PC-9 (cell line): ENCODE data around the gene CAMKMT. TPM values are rescaled to one million over a fixed set of nuclear protein-coding genes. Genes with fewer than 3 reads are reported as not detected.

Experiments used
- BruUV-seq: library from RNA; stranded (reverse); fragments of 400-500 nt; replicated peaks from 2 replicates; lab custom pipeline; 2021; lab: Mats Ljungman, UMichigan
- CTCF ChIA-PET: fragments of 300-600 bp; sonication (Branson Sonifier 250); formaldehyde crosslinking; loops from one replicate; lab custom pipeline; 2022; ENCODE audit warnings: antibody characterized with exemption; lab: Charles Lee
- POLR2A ChIA-PET: fragments of 300-600 bp; sonication (Branson Sonifier 250); formaldehyde crosslinking; loops from one replicate; lab custom pipeline; 2022; ENCODE audit warnings: antibody characterized with exemption; ENCODE audit not compliant: unreplicated experiment; lab: Charles Lee
- DNase-seq, 2 experiments: peaks; one replicate each; pipeline versions ENCODE4 v3.0.0 to v3.0.0-alpha.2; 2015 to 2022; ENCODE audit warnings: mixed read lengths in 1 of 2
- H2AFZ ChIP-seq: fragments of 200-600 bp; sonication (generic); 2 replicates; pipeline ENCODE4 v1.8.1; 2017; ENCODE audit warnings: antibody characterized with exemption
- H3F3A ChIP-seq: fragments of 200-600 bp; sonication (generic); 2 replicates; pipeline ENCODE4 v1.8.1; 2017; ENCODE audit warnings: antibody characterized with exemption, mild to moderate bottlenecking, low read depth; ENCODE audit not compliant: insufficient read depth
- H3K27ac ChIP-seq: fragments of 200-600 bp; sonication (generic); 2 replicates; pipeline ENCODE4 v1.6.1; 2016; ENCODE audit warnings: mixed run types
- H3K27me3 ChIP-seq: fragments of 200-600 bp; sonication (generic); 2 replicates; pipeline ENCODE4 v1.6.1; 2016; ENCODE audit warnings: low read depth, mixed run types; ENCODE audit not compliant: insufficient read depth
- H3K36me3 ChIP-seq: fragments of 200-600 bp; sonication (generic); 2 replicates; pipeline ENCODE4 v1.6.1; 2016; ENCODE audit warnings: low read depth, mixed run types
- H3K4me1 ChIP-seq: fragments of 200-600 bp; sonication (generic); replicated peaks from 2 replicates; pipeline ENCODE4 v1.6.1; 2016; ENCODE audit warnings: mixed run types; ENCODE audit not compliant: insufficient read depth
- H3K4me2 ChIP-seq: fragments of 200-600 bp; sonication (generic); 2 replicates; pipeline ENCODE4 v1.6.1; 2017; ENCODE audit warnings: mixed run types
- H3K4me3 ChIP-seq: fragments of 200-600 bp; sonication (generic); 2 replicates; pipeline ENCODE4 v1.6.1; 2016; ENCODE audit warnings: mixed run types
- H3K79me2 ChIP-seq: fragments of 200-600 bp; sonication (generic); 2 replicates; pipeline ENCODE4 v1.6.1; 2017; ENCODE audit warnings: low read depth, mixed run types
- H3K9me2 ChIP-seq: fragments of 200-600 bp; sonication (generic); 2 replicates; pipeline ENCODE4 v1.8.1; 2017; ENCODE audit warnings: mild to moderate bottlenecking; ENCODE audit not compliant: insufficient read depth
- H3K9me3 ChIP-seq: fragments of 200-600 bp; sonication (generic); 2 replicates; pipeline ENCODE4 v1.8.1; 2016; ENCODE audit warnings: low read depth; ENCODE audit not compliant: insufficient read depth
- H4K20me1 ChIP-seq: fragments of 200-600 bp; sonication (generic); 2 replicates; pipeline ENCODE4 v1.8.1; 2017; ENCODE audit not compliant: insufficient read depth
- EZH2 ChIP-seq: fragments of 200-600 bp; sonication (generic); IDR thresholded peaks from 2 replicates; pipeline ENCODE4 v1.8.0; 2017; ENCODE audit warnings: antibody characterized with exemption, low read depth
- intact Hi-C: fragments of 100-400 bp; cut with micrococcal nuclease; formaldehyde crosslinking; loops from one replicate; pipeline ENCODE4 v1.10.0; 2022; ENCODE audit not compliant: unreplicated experiment
- total RNA-seq: library from RNA; stranded (reverse); gene quantifications from 2 replicates; pipeline ENCODE4 v1.2.3, GENCODE V29; 2021
- TF ChIP-seq, protein P1 (sequence below): fragments of 200-600 bp; sonication (generic); conservative IDR thresholded peaks from 2 replicates; pipeline ENCODE4 v1.6.1; 2017; ENCODE audit warnings: mixed run types, antibody characterized with exemption, mild to moderate bottlenecking, moderate library complexity

The CAMKMT gene
- total RNA-seq, 1 experiment from 2014 or later, result 17.9 TPM

DNA sequence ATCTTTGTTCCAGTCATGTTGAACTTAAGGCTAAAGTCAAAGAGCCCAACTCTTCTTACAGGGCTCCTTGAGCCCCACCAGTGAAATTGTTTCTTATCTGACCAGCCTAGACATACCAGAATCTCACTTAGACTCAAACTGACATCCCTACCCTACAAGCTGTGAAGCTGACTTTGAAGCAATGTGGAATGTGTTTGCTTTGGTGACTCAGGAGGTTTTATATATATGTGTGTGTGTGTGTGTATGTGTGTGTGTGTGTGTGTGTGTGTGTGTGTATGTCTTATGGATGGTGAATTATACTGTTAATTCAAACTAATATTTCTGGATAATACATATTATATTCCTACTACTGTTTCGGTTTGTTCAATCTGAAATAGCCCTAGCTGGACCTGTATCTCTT, 67.3 kb downstream of the CAMKMT start:
- no peaks in the 10 kb centered on the region for H3K9me2 ChIP-seq
- no TSS peak for BruUV-seq
- no peaks in the 10 kb centered on the region for H3K79me2 ChIP-seq
- no peak overlapping the region for H3K27ac ChIP-seq
- H3K4me1 ChIP-seq, result peaks cover 12% of the 10 kb centered on the region
- no peaks in the 10 kb centered on the region for H3K36me3 ChIP-seq
- ChIA-PET POLR2A (no interaction called here), CTCF (no interaction called here)
- no peak overlapping the region for H2AFZ ChIP-seq
- no peaks in the 10 kb centered on the region for H3K27me3 ChIP-seq
- TF ChIP-seq, protein P1, sequence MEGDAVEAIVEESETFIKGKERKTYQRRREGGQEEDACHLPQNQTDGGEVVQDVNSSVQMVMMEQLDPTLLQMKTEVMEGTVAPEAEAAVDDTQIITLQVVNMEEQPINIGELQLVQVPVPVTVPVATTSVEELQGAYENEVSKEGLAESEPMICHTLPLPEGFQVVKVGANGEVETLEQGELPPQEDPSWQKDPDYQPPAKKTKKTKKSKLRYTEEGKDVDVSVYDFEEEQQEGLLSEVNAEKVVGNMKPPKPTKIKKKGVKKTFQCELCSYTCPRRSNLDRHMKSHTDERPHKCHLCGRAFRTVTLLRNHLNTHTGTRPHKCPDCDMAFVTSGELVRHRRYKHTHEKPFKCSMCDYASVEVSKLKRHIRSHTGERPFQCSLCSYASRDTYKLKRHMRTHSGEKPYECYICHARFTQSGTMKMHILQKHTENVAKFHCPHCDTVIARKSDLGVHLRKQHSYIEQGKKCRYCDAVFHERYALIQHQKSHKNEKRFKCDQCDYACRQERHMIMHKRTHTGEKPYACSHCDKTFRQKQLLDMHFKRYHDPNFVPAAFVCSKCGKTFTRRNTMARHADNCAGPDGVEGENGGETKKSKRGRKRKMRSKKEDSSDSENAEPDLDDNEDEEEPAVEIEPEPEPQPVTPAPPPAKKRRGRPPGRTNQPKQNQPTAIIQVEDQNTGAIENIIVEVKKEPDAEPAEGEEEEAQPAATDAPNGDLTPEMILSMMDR, result no peak
- no peak for TF ChIP-seq EZH2
- H3K4me3 ChIP-seq, result no peak overlapping the region
- DNase-seq, result peak in 1 of 2 experiments; percentile 52
- no peak overlapping the region for H3K4me2 ChIP-seq
- peaks cover 10% of the 10 kb centered on the region for H3F3A ChIP-seq
- H4K20me1 ChIP-seq, result 0 out of 2 replicates have a peak, but pooled peaks cover 3% of the 10 kb centered on the region
- no peaks in the 10 kb centered on the region for H3K9me3 ChIP-seq
- intact Hi-C loops, result no loop called here

DNA sequence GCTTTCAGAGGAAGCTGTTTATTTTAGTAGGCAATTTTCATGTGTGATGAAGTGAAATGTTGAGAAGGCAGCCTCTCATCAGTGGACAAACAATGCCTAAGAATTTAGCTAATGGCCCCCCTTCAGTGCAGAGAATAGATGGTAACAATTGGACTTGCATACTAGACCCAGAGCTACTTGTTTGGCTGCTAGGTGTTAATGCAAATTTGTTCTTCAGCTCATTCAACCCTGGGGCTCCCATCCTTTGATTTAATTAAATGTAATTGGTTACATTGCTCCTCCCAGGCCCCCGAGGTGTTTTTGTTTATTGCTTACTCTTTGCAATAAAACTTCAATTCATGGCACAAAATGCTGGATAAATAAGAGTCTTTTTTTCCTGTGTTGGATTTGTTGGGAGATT, 68.6 kb downstream of the CAMKMT start:
- Histone ChIP-seq H3K9me3 (no peaks in the 10 kb centered on the region), H3K79me2 (peaks cover 6% of the 10 kb centered on the region; the same call in 1 of the 2 replicates), H3K36me3 (no peaks in the 10 kb centered on the region), H3K4me3 (no peak overlapping the region), H3K27me3 (no peaks in the 10 kb centered on the region), H2AFZ (no peak overlapping the region), H3K9me2 (no peaks in the 10 kb centered on the region), H4K20me1 (no peaks in the 10 kb centered on the region), H3F3A (peaks cover 15% of the 10 kb centered on the region), H3K4me1 (peaks cover 20% of the 10 kb centered on the region), H3K4me2 (no peak overlapping the region), H3K27ac (no peak overlapping the region)
- TF ChIP-seq, protein P1, result no peak
- no peak for TF ChIP-seq EZH2
- intact Hi-C loops, result no loop called here
- no TSS peak for BruUV-seq
- no peak for DNase-seq
- POLR2A ChIA-PET, result interaction anchor here (0.6 kb wide), 1 partner anchor 1976 kb away, joined by 5 read pairs; no protein-coding TSS in a partner anchor
- CTCF ChIA-PET, result interaction anchor here (0.8 kb wide), 1 partner anchor 38 kb away, joined by 3 read pairs; no protein-coding TSS in a partner anchor

DNA sequence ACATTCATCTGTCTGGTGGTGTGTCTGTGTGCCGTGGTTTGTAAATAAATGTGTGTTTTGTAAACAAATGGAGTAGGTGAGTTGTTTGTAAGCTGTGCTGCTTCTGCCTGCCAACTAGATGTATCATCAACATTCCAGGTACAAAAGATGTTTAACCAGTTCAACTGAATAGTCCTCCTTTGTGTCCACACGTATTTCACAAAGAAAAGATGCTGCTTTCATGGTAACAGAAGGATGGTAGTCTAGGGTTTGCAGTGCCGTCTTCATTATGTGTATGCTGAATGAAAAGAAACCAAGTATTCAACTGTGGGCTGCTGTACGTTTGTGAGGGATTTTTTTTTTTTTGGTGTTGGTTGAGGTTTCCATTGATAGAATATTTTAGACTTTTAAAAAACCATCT, 72.1 kb downstream of the CAMKMT start:
- DNase-seq, result peak; percentile 25 to 97
- CTCF ChIA-PET, result no interaction called here

More for the DNA sequence above, 72.1 kb downstream of the CAMKMT start:
- no TSS peak for BruUV-seq
- Histone ChIP-seq H3K4me3 (no peak overlapping the region), H4K20me1 (no peaks in the 10 kb centered on the region; the same call in 1 of the 2 replicates), H3K4me1 (peaks cover 20% of the 10 kb centered on the region), H3F3A (peaks cover 15% of the 10 kb centered on the region), H2AFZ (no peak overlapping the region), H3K79me2 (peaks cover 6% of the 10 kb centered on the region; the same call in 1 of the 2 replicates), H3K27me3 (no peaks in the 10 kb centered on the region), H3K27ac (0 out of 2 replicates have a peak overlapping the region, but pooled peaks have one; percentile 1), H3K9me2 (no peaks in the 10 kb centered on the region), H3K9me3 (no peaks in the 10 kb centered on the region), H3K4me2 (peak overlapping the region; percentile 50), H3K36me3 (no peaks in the 10 kb centered on the region)
- no peak for TF ChIP-seq EZH2
- TF ChIP-seq, protein P1, result no peak
- POLR2A ChIA-PET, result interaction anchor here (0.6 to 0.7 kb wide), 2 partner anchors 264 to 484 kb away, joined by 3 to 8 read pairs; no protein-coding TSS in a partner anchor
- intact Hi-C loops, result loop anchor here (1.0 kb wide), 1 partner anchor 390 kb away; no protein-coding TSS in a partner anchor
